Ovary (tissue), 3 donors: ENCODE results near the gene HNRNPF.

Experiments
- CTCF ChIP-seq, 3 donors: fragments of 450-650 bp in 2 of 3; fragments of 200-600 bp in 1 of 3; IDR thresholded peaks; one replicate each; pipeline versions ENCODE4 v1.5.1 to v1.8.0; 2016 to 2022; ENCODE audit warnings: antibody characterized with exemption in 3 of 3, mild to moderate bottlenecking in 1 of 3
- EP300 ChIP-seq: sonication (generic); formaldehyde crosslinking; IDR thresholded peaks from one replicate; pipeline ENCODE4 v1.6.1; 2017; ENCODE audit warnings: antibody characterized with exemption
- POLR2A ChIP-seq: fragments of 450-650 bp; IDR thresholded peaks from one replicate; pipeline ENCODE4 v1.6.1; 2017; ENCODE audit warnings: antibody characterized with exemption, mild to moderate bottlenecking, moderate library complexity
- donor health status: DM: no; HTN: no; CAD: no.

DNA sequence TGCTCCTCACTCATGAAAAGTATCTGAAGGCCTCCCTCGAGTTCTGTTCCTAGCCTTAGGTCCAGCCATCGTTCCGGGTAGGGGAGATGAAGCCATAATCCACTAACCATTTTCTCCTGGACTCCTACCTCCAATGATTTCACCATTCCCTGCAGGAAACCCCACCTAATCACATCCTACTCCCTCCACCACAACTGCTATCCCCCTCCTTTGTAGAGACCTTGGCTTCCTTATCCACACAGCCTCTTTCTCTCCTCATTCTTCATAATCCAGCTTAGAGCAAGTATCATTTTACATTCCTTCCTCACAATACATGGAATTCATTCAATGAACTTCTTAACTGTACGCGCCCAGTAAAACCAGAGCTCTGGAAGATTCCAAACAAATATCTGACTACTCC is 18.7 kb downstream of the HNRNPF start:
- TF ChIP-seq POLR2A (no peak), CTCF (IDR thresholded peaks at IDR 0.05) (no peak), EP300 (no peak)
